ENCODE results near the gene DPRX. TPM values are rescaled to one million over a fixed set of nuclear protein-coding genes. Genes with fewer than 3 reads are reported as not detected.

The DPRX gene, protein sequence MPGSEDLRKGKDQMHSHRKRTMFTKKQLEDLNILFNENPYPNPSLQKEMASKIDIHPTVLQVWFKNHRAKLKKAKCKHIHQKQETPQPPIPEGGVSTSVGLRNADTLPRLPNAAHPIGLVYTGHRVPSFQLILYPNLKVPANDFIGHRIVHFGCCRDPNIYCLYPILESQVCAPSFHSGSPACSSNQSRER
- total RNA-seq (not detected in 2 replicates), polyA plus RNA-seq (not detected in 2 replicates), polyA minus RNA-seq (not detected in 2 replicates), Bru-seq, nascent RNA (not detected), BruChase-seq, experiment 1, labeled RNA remaining after a 6-hour chase (not detected), BruChase-seq, experiment 2, labeled RNA remaining after a 2-hour chase (percentile 17 among the genes with signal in this experiment)
- not detected in 2 replicates for polyA plus RNA-seq (2011; cell fraction: cytosol; rRNA removed)
- not detected in 2 replicates for polyA plus RNA-seq (2011; cell fraction: nucleus; rRNA removed)
- not detected in 2 replicates for polyA plus RNA-seq (2012)
- not detected for polyA minus RNA-seq (2011; cell fraction: cytosol; rRNA and poly(A)+ RNA removed)
- not detected in 2 replicates for polyA minus RNA-seq (2011; cell fraction: nucleus; rRNA and poly(A)+ RNA removed)
- long read RNA-seq = 0 reads

DNA sequence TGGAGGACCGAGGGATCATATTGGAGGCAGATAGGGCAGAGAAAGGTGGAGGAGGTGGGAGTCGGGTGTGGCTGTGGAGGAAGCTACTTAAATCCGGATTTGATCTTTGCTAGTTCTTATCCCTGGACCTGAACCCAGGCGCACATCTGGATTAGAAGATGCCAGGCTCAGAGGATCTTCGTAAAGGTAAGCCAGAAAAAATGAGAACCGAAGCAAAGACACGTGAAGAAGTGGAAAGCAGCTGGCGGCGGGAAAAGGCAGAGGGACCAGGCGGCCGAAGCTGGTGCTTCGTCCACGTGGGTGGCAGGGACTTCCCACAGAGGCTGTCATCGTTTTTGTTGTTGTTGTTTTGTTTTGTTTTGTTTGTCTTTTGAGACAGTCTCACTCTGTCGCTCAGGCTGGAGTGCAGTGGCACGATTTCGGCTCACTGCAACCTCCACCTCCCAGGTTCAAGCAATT, at the start of gene DPRX:
DPRX (plus strand) TSS at position 51 of the 459 bp plus-strand sequence; CDS start at position 159, 108 bp downstream.
- Histone ChIP-seq H2AFZ (ENCODE audit: low read depth, low read length) (no peak within 1 kb of the TSS), H3K9me3 (replicated peaks; ENCODE audit: control insufficient read depth, insufficient read depth, low read length) (no peaks in the 10 kb centered on the region), H3K79me2 (ENCODE audit: control insufficient read depth, insufficient read depth, low read length) (no peaks in the 10 kb centered on the region), H3K4me2 (ENCODE audit: insufficient read depth, low read length) (no peak within 1 kb of the TSS), H3K27ac (ENCODE audit: insufficient read depth, low read depth, low read length) (no peak within 1 kb of the TSS), H4K20me1 (replicated peaks; ENCODE audit: control insufficient read depth, extremely low read depth, insufficient read depth, low read length) (no peaks in the 10 kb centered on the region), H3K9ac (replicated peaks; ENCODE audit: extremely low read depth, insufficient read depth, low read length) (no peak within 1 kb of the TSS), H3K4me3 (replicated peaks in 1 of 3; ENCODE audit: insufficient read depth in 1 of 3, low read depth in 1 of 3, low read length in 3 of 3) (no peak within 1 kb of the TSS), H3K27me3 (ENCODE audit: control insufficient read depth in 2 of 2, insufficient read depth in 2 of 2, low read length in 2 of 2) (no peaks in the 10 kb centered on the region), H3K4me1 (ENCODE audit: control insufficient read depth, extremely low read depth, insufficient read depth, low read length) (no peaks in the 10 kb centered on the region), H3K9me1 (replicated peaks; ENCODE audit: control insufficient read depth, extremely low read depth, insufficient read depth, low read length) (no peaks in the 10 kb centered on the region), H3K36me3 (ENCODE audit: control insufficient read depth in 2 of 2, extremely low read depth in 1 of 2, insufficient read depth in 2 of 2, low read length in 2 of 2) (no peaks in the 10 kb centered on the region)
- no peak for FAIRE-seq
- DNase-seq (ENCODE audit: low read depth, low spot score) = no peak
- BruUV-seq (replicated peaks) = no TSS peak
- TF ChIP-seq EZH2 (IDR thresholded peaks at IDR 0.05; ENCODE audit: borderline replicate concordance, low read depth, low read length, severe bottlenecking) (no peak), FOS (IDR thresholded peaks at IDR 0.05; ENCODE audit: borderline replicate concordance, insufficient read depth, low read length) (no peak), MAX (IDR thresholded peaks at IDR 0.05; ENCODE audit: insufficient read depth, insufficient read length) (no peak), MYC (IDR thresholded peaks at IDR 0.05; ENCODE audit: low read depth, low read length) (no peak), JUN (IDR thresholded peaks at IDR 0.05; ENCODE audit: borderline replicate concordance, insufficient read depth, insufficient read length, low read depth) (no peak), GATA2 (IDR thresholded peaks at IDR 0.05; ENCODE audit: insufficient read depth, insufficient read length, low read depth, low read length) (no peak), POLR2A (IDR thresholded peaks at IDR 0.05; ENCODE audit: low read depth, low read length) (no peak), POLR2AphosphoS5 (IDR thresholded peaks at IDR 0.05; ENCODE audit: insufficient read depth, low read depth, low read length) (no peak)
- TF ChIP-seq, protein P1, sequence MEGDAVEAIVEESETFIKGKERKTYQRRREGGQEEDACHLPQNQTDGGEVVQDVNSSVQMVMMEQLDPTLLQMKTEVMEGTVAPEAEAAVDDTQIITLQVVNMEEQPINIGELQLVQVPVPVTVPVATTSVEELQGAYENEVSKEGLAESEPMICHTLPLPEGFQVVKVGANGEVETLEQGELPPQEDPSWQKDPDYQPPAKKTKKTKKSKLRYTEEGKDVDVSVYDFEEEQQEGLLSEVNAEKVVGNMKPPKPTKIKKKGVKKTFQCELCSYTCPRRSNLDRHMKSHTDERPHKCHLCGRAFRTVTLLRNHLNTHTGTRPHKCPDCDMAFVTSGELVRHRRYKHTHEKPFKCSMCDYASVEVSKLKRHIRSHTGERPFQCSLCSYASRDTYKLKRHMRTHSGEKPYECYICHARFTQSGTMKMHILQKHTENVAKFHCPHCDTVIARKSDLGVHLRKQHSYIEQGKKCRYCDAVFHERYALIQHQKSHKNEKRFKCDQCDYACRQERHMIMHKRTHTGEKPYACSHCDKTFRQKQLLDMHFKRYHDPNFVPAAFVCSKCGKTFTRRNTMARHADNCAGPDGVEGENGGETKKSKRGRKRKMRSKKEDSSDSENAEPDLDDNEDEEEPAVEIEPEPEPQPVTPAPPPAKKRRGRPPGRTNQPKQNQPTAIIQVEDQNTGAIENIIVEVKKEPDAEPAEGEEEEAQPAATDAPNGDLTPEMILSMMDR (IDR thresholded peaks at IDR 0.05; ENCODE audit: extremely low read depth in 1 of 2, insufficient read depth in 1 of 2, low read depth in 1 of 2, low read length in 2 of 2) = no peak
- intact Hi-C loops (cut with micrococcal nuclease) (no loop called here), dilution Hi-C loops (cut with MboI; ENCODE audit: extremely low pct_ligation_motif_present, low sequenced_read_pairs) (no loop called here)
- CTCF ChIA-PET = no interaction called here
- POLR2A ChIA-PET = no interaction called here

Data from endothelial cell of umbilical vein (primary cell).